HCT116 (cell line): ENCODE results near the gene THPO. TPM values are rescaled to one million over a fixed set of nuclear protein-coding genes. Genes with fewer than 3 reads are reported as not detected.

Experiments used
- ATAC-seq: fragments of 200-7000 bp; cut with Tn5 transposase; 2 replicates; pipeline ENCODE4 v1.9.1; 2020; ENCODE audit warnings: mild to moderate bottlenecking, moderate library complexity
- BruUV-seq: library from RNA; stranded (reverse); fragments of 400-500 nt; replicated peaks from 2 replicates; lab custom pipeline; 2021; lab: Mats Ljungman, UMichigan
- CTCF ChIA-PET: fragments of 300-600 bp; sonication (Branson Sonifier 250); formaldehyde crosslinking; loops from one replicate; lab custom pipeline; 2021; ENCODE audit warnings: antibody characterized with exemption; lab: Charles Lee
- POLR2A ChIA-PET: fragments of 300-600, 350-600 bp; sonication (Branson Sonifier 250); formaldehyde crosslinking; loops from one replicate; lab custom pipeline; 2021; ENCODE audit warnings: antibody characterized with exemption; lab: Charles Lee
- RAD21 ChIA-PET, 2 experiments: fragments of 300-600 bp; sonication (Branson Sonifier 250); formaldehyde crosslinking; loops; one replicate each; lab custom pipeline; 2023; ENCODE audit warnings: low total read pairs in 2 of 2; ENCODE audit not compliant: uncharacterized antibody in 2 of 2, unreplicated experiment in 2 of 2, low non-redundant PET in 1 of 2; lab: Charles Lee
- DNase-seq: peaks from one replicate; pipeline ENCODE4 v3.0.0-alpha.2; 2010; ENCODE audit warnings: low read depth, low spot score
- H2AFZ ChIP-seq: fragments of 200-600 bp; shearing (Covaris generic), sonication (generic); 2 replicates; pipeline ENCODE4 v1.6.1; 2017; ENCODE audit warnings: low read depth, mixed run types, mixed read lengths, antibody characterized with exemption, low read length; ENCODE audit not compliant: poor library complexity, severe bottlenecking
- H3K27ac ChIP-seq: 2 replicates; pipeline ENCODE4 v1.5.1; 2012; ENCODE audit warnings: low read depth, low read length
- H3K27me3 ChIP-seq: fragments of 200-600 bp; sonication (generic); 2 replicates; pipeline ENCODE4 v1.6.1; 2016; ENCODE audit warnings: mixed run types, low read length, mixed read lengths; ENCODE audit not compliant: insufficient read depth
- H3K36me3 ChIP-seq, 2 experiments: fragments of 200-500 bp in 1 of 2; fragments of 200-600 bp in 1 of 2; sonication (Bioruptor generic) in 1 of 2; sonication (generic) in 1 of 2; 2 replicates each; pipeline versions ENCODE4 v1.5.1 to v1.6.1; 2014 to 2016; ENCODE audit warnings: low read length in 2 of 2, inconsistent platforms in 1 of 2, mixed read lengths in 1 of 2, mixed run types in 1 of 2; ENCODE audit not compliant: insufficient read depth in 2 of 2, control insufficient read depth in 1 of 2
- H3K4me1 ChIP-seq, 2 experiments: fragments of 200-600 bp in 1 of 2; sonication (generic) in 1 of 2; 2 replicates each; pipeline versions ENCODE4 v1.5.1 to v1.6.1; 2012 to 2017; ENCODE audit warnings: low read length in 2 of 2, inconsistent platforms in 1 of 2, mild to moderate bottlenecking in 1 of 2, mixed read lengths in 1 of 2, mixed run types in 1 of 2, moderate library complexity in 1 of 2; ENCODE audit not compliant: insufficient read depth in 2 of 2, control insufficient read depth in 1 of 2
- H3K4me2 ChIP-seq: fragments of 200-600 bp; sonication (generic); 2 replicates; pipeline ENCODE4 v1.6.1; 2017; ENCODE audit warnings: mixed run types, low read length, mixed read lengths
- H3K4me3 ChIP-seq, 2 experiments: fragments of 200-600 bp in 1 of 2; sonication (generic) in 1 of 2; replicated peaks in 1 of 2; 2 replicates each; pipeline ENCODE4 v1.5.1; 2011 to 2016; ENCODE audit warnings: low read length in 2 of 2, control low read depth in 1 of 2, low read depth in 1 of 2, mild to moderate bottlenecking in 1 of 2, mixed read lengths in 1 of 2, mixed run types in 1 of 2
- H3K79me2 ChIP-seq: fragments of 200-600 bp; sonication (generic); 2 replicates; pipeline ENCODE4 v1.6.1; 2017; ENCODE audit warnings: mild to moderate bottlenecking, mixed run types, low read length, moderate library complexity, mixed read lengths; ENCODE audit not compliant: insufficient read depth
- H3K9ac ChIP-seq: fragments of 200-600 bp; sonication (generic); 2 replicates; pipeline ENCODE4 v1.6.1; 2016; ENCODE audit warnings: low read length, mixed read lengths
- H3K9me2 ChIP-seq: fragments of 200-600 bp; sonication (generic), shearing (Covaris generic); 2 replicates; pipeline ENCODE4 v1.6.1; 2017; ENCODE audit warnings: mixed run types, mild to moderate bottlenecking, moderate library complexity; ENCODE audit not compliant: insufficient read depth
- H3K9me3 ChIP-seq, 2 experiments: fragments of 200-500 bp in 1 of 2; fragments of 200-600 bp in 1 of 2; sonication (Bioruptor generic) in 1 of 2; sonication (generic) in 1 of 2; 2 replicates each; pipeline ENCODE4 v1.6.1; 2014 to 2017; ENCODE audit warnings: low read length in 2 of 2, mixed read lengths in 2 of 2, inconsistent platforms in 1 of 2, low read depth in 1 of 2, mild to moderate bottlenecking in 1 of 2, mixed run types in 1 of 2, moderate library complexity in 1 of 2; ENCODE audit not compliant: control insufficient read depth in 1 of 2, insufficient read depth in 1 of 2
- H4K20me1 ChIP-seq: fragments of 200-600 bp; sonication (generic), shearing (Covaris generic); 2 replicates; pipeline ENCODE4 v1.6.1; 2017; ENCODE audit warnings: mixed run types, mild to moderate bottlenecking, moderate library complexity; ENCODE audit not compliant: insufficient read depth
- CBX3 ChIP-seq: IDR thresholded peaks from 2 replicates; pipeline ENCODE4 v1.6.1; 2012; ENCODE audit warnings: low read depth
- ELF1 ChIP-seq: IDR thresholded peaks from 2 replicates; pipeline ENCODE4 v1.6.1; 2012; ENCODE audit warnings: low read depth, borderline replicate concordance
- FOSL1 ChIP-seq: IDR thresholded peaks from 2 replicates; pipeline ENCODE4 v1.6.1; 2012; ENCODE audit warnings: low read depth
- POLR2AphosphoS5 ChIP-seq: IDR thresholded peaks from 2 replicates; pipeline ENCODE4 v1.6.1; 2011; ENCODE audit warnings: mild to moderate bottlenecking, low read depth, low read length, moderate library complexity
- TCF7L2 ChIP-seq: IDR thresholded peaks from 2 replicates; pipeline ENCODE4 v1.7.0; 2011; ENCODE audit warnings: borderline replicate concordance, inconsistent platforms; ENCODE audit not compliant: insufficient read depth, insufficient read length; ENCODE audit errors: extremely low read depth
- YY1 ChIP-seq: IDR thresholded peaks from 2 replicates; pipeline ENCODE4 v1.6.1; 2011; ENCODE audit warnings: low read length, low read depth, moderate library complexity, mild to moderate bottlenecking; ENCODE audit not compliant: insufficient replicate concordance; ENCODE audit errors: extremely low read depth
- ZFX ChIP-seq: fragments of 450-650 bp; IDR thresholded peaks from 2 replicates; pipeline ENCODE4 v1.6.1; 2017
- ZNF274 ChIP-seq: fragments of 200-500 bp; sonication (Bioruptor generic); IDR thresholded peaks from 2 replicates; pipeline ENCODE4 v1.6.1; 2014; ENCODE audit warnings: mild to moderate bottlenecking, low read depth, low read length, inconsistent platforms
- intact Hi-C: fragments of 100-400 bp; cut with micrococcal nuclease; formaldehyde crosslinking; loops from 2 replicates; pipeline ENCODE4 v1.10.0; 2022
- total RNA-seq: library from RNA; stranded (reverse); gene quantifications from one replicate; pipeline ENCODE4 v1.2.1, GENCODE V29; 2021; ENCODE audit not compliant: unreplicated experiment
- TF ChIP-seq, protein P1 (sequence below): IDR thresholded peaks from 2 replicates; pipeline ENCODE4 v1.6.1; 2011; ENCODE audit warnings: mild to moderate bottlenecking, low read length, moderate library complexity; ENCODE audit not compliant: insufficient replicate concordance; ENCODE audit errors: extremely low read depth
- TF ChIP-seq, protein P2 (sequence below): IDR thresholded peaks from 2 replicates; pipeline ENCODE4 v1.6.1; 2012; ENCODE audit warnings: low read depth
- TF ChIP-seq, protein P3 (sequence below), 3 experiments: fragments of 200-600 bp in 1 of 3; sonication (generic) in 1 of 3; IDR thresholded peaks in 2 of 3; conservative IDR thresholded peaks in 1 of 3; 2 replicates each; pipeline ENCODE4 v1.5.1; 2012 to 2017; ENCODE audit warnings: low read depth in 2 of 3, low read length in 2 of 3, antibody characterized with exemption in 1 of 3, borderline replicate concordance in 1 of 3, control low read depth in 1 of 3, mild to moderate bottlenecking in 1 of 3, mixed read lengths in 1 of 3, mixed run types in 1 of 3, moderate library complexity in 1 of 3; ENCODE audit not compliant: insufficient read depth in 1 of 3

Gene THPO
- total RNA-seq, 1 experiment from 2014 or later: not detected

DNA sequence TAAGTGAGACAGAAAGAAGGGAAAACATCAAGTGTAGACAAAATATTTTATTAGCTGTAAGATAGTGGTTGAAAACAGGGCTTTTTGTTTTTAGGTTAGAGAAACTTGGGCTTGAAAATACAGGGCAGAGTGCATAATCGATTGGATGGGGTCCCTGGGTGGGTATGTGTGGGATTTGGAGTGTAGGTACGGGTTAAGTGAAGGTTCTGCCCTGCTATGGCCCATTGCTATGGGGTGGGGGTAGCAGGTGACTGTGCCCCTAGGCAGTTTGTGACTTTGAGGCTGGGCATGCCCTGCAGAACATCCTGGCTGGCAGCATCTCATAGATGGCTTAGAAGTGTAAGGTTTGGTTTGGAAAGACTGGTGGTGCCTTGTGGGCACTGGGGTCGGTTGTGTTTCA lies 44.3 kb downstream of the THPO start:
- no peak for TF ChIP-seq ZFX
- no peak for TF ChIP-seq ZNF274
- TF ChIP-seq YY1: no peak
- no peak for TF ChIP-seq ELF1
- no peak for TF ChIP-seq POLR2AphosphoS5
- TF ChIP-seq, all 23 proteins: peak for 0
- Histone ChIP-seq H3K4me1 (peaks cover 2 to 68% of the 10 kb centered on the region in 2 experiments; a peak in 2 of 4 replicates), H3K27me3 (no peaks in the 10 kb centered on the region), H2AFZ (no peak overlapping the region), H4K20me1 (peaks cover 28% of the 10 kb centered on the region; the same call in 1 of the 2 replicates), H3K9ac (0 out of 2 replicates have a peak overlapping the region, but pooled peaks have one; percentile 25), H3K9me3 (no peaks in the 10 kb centered on the region), H3K27ac (peak overlapping the region; percentile 9), H3K4me3 (no peak overlapping the region), H3K9me2 (no peaks in the 10 kb centered on the region), H3K4me2 (peak overlapping the region; percentile 90; the same call in 1 of the 2 replicates), H3K79me2 (peaks cover 69% of the 10 kb centered on the region), H3K36me3 (peaks cover 44 to 59% of the 10 kb centered on the region in 2 experiments)
- no peak for DNase-seq
- CTCF ChIA-PET: no interaction called here
- ATAC-seq: no peak
- RAD21 ChIA-PET: no interaction called here
- intact Hi-C loops: no loop called here
- POLR2A ChIA-PET: no interaction called here
- BruUV-seq: no TSS peak

DNA sequence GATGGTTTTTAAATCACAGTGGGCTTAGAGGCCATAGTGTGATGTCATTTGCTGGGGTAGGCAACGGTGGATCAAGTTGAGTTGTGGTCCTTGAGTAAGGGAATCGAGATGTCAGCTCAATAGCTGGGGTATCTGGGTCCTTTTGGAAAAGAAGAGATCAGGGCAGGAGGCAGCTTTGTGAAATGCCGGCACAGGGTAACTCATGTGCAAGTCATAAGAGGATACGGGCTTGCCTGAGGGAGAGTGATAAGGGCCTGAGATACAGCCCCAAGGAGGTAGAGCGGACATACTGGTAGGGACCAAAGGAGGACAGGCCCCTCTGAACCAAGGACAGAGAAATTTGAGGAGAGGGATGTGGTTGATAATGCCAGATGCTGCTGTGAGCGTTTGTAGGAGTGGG lies 44.8 kb downstream of the THPO start:
- H3K36me3 ChIP-seq: peaks cover 49 to 64% of the 10 kb centered on the region in 2 experiments
- no peaks in the 10 kb centered on the region for H3K9me2 ChIP-seq
- H3K27me3 ChIP-seq: no peaks in the 10 kb centered on the region
- no peak overlapping the region for H2AFZ ChIP-seq
- BruUV-seq: no TSS peak
- H3K4me3 ChIP-seq: no peak overlapping the region
- H3K4me1 ChIP-seq: peaks cover 2 to 68% of the 10 kb centered on the region in 2 experiments; a peak in 2 of 4 replicates
- 0 out of 2 replicates have a peak overlapping the region, but pooled peaks have one; percentile 9 for H3K4me2 ChIP-seq
- ChIA-PET CTCF (no interaction called here), POLR2A (no interaction called here), RAD21 (no interaction called here)
- DNase-seq: no peak
- H3K27ac ChIP-seq: peak overlapping the region; percentile 15; the same call in 1 of the 2 replicates
- peak overlapping the region; percentile 25; the same call in 1 of the 2 replicates for H3K9ac ChIP-seq
- peaks cover 28% of the 10 kb centered on the region; the same call in 1 of the 2 replicates for H4K20me1 ChIP-seq
- H3K9me3 ChIP-seq: no peaks in the 10 kb centered on the region
- intact Hi-C loops: no loop called here
- no peak for ATAC-seq
- peaks cover 73% of the 10 kb centered on the region for H3K79me2 ChIP-seq
- TF ChIP-seq ZFX: no peak
- TF ChIP-seq CBX3: no peak
- no peak for TF ChIP-seq TCF7L2
- TF ChIP-seq, protein P1, sequence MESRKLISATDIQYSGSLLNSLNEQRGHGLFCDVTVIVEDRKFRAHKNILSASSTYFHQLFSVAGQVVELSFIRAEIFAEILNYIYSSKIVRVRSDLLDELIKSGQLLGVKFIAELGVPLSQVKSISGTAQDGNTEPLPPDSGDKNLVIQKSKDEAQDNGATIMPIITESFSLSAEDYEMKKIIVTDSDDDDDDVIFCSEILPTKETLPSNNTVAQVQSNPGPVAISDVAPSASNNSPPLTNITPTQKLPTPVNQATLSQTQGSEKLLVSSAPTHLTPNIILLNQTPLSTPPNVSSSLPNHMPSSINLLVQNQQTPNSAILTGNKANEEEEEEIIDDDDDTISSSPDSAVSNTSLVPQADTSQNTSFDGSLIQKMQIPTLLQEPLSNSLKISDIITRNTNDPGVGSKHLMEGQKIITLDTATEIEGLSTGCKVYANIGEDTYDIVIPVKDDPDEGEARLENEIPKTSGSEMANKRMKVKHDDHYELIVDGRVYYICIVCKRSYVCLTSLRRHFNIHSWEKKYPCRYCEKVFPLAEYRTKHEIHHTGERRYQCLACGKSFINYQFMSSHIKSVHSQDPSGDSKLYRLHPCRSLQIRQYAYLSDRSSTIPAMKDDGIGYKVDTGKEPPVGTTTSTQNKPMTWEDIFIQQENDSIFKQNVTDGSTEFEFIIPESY: no peak
- no peak for TF ChIP-seq FOSL1
- TF ChIP-seq, protein P2, sequence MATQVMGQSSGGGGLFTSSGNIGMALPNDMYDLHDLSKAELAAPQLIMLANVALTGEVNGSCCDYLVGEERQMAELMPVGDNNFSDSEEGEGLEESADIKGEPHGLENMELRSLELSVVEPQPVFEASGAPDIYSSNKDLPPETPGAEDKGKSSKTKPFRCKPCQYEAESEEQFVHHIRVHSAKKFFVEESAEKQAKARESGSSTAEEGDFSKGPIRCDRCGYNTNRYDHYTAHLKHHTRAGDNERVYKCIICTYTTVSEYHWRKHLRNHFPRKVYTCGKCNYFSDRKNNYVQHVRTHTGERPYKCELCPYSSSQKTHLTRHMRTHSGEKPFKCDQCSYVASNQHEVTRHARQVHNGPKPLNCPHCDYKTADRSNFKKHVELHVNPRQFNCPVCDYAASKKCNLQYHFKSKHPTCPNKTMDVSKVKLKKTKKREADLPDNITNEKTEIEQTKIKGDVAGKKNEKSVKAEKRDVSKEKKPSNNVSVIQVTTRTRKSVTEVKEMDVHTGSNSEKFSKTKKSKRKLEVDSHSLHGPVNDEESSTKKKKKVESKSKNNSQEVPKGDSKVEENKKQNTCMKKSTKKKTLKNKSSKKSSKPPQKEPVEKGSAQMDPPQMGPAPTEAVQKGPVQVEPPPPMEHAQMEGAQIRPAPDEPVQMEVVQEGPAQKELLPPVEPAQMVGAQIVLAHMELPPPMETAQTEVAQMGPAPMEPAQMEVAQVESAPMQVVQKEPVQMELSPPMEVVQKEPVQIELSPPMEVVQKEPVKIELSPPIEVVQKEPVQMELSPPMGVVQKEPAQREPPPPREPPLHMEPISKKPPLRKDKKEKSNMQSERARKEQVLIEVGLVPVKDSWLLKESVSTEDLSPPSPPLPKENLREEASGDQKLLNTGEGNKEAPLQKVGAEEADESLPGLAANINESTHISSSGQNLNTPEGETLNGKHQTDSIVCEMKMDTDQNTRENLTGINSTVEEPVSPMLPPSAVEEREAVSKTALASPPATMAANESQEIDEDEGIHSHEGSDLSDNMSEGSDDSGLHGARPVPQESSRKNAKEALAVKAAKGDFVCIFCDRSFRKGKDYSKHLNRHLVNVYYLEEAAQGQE: no peak
- TF ChIP-seq, protein P3, sequence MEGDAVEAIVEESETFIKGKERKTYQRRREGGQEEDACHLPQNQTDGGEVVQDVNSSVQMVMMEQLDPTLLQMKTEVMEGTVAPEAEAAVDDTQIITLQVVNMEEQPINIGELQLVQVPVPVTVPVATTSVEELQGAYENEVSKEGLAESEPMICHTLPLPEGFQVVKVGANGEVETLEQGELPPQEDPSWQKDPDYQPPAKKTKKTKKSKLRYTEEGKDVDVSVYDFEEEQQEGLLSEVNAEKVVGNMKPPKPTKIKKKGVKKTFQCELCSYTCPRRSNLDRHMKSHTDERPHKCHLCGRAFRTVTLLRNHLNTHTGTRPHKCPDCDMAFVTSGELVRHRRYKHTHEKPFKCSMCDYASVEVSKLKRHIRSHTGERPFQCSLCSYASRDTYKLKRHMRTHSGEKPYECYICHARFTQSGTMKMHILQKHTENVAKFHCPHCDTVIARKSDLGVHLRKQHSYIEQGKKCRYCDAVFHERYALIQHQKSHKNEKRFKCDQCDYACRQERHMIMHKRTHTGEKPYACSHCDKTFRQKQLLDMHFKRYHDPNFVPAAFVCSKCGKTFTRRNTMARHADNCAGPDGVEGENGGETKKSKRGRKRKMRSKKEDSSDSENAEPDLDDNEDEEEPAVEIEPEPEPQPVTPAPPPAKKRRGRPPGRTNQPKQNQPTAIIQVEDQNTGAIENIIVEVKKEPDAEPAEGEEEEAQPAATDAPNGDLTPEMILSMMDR (IDR thresholded peaks at IDR 0.05 in 2 of 3, conservative IDR thresholded peaks at IDR 0.05 in 1 of 3; ENCODE audit: borderline replicate concordance in 1 of 3, insufficient read depth in 1 of 3, low read depth in 2 of 3, low read length in 2 of 3): no peak
